ENCODE data around the gene MUSTN1.

MUSTN1 gene

DNA sequence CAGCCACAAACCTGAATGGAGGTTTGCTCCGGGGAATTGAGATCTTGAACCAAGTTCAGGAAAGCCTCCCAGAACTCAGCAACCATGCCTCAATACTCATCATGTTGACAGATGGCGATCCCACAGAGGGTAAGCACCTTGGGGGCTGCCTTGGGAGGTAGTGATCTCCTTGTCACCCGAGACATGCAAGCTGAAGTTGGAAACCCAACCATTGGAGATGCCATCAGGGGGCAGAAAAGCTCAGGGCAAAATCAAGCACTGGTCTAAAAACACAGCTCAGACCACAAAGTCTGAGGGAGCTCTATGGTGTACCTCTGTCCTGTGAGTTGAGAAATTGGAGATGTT, 51.6 kb downstream of the MUSTN1 start:
- no peak for FAIRE-seq
